Skeletal muscle satellite cell (primary cell): Measurements from ENCODE around the gene KLHL25.

Experiments used
- H3K27me3 ChIP-seq: 2 replicates; pipeline ENCODE4 v1.7.0; 2013; ENCODE audit warnings: low read length; ENCODE audit not compliant: control insufficient read depth, insufficient read depth
- H3K36me3 ChIP-seq: 2 replicates; pipeline ENCODE4 v1.7.0; 2013; ENCODE audit warnings: mild to moderate bottlenecking, control low read depth, low read length; ENCODE audit not compliant: insufficient read depth
- H3K4me1 ChIP-seq: 2 replicates; pipeline ENCODE4 v1.7.0; 2013; ENCODE audit warnings: low read length; ENCODE audit not compliant: control insufficient read depth, insufficient read depth
- H3K4me2 ChIP-seq: 2 replicates; pipeline ENCODE4 v1.7.0; 2013; ENCODE audit warnings: mild to moderate bottlenecking, low read length
- H3K4me3 ChIP-seq: 2 replicates; pipeline ENCODE4 v1.7.0; 2013; ENCODE audit warnings: low read length
- H3K9ac ChIP-seq: 2 replicates; pipeline ENCODE4 v1.7.0; 2013; ENCODE audit warnings: mild to moderate bottlenecking, low read depth, low read length, moderate library complexity
- H3K9me3 ChIP-seq: replicated peaks from 2 replicates; pipeline ENCODE4 v1.7.0; 2013; ENCODE audit warnings: mild to moderate bottlenecking, control low read depth, low read length

KLHL25 gene

DNA sequence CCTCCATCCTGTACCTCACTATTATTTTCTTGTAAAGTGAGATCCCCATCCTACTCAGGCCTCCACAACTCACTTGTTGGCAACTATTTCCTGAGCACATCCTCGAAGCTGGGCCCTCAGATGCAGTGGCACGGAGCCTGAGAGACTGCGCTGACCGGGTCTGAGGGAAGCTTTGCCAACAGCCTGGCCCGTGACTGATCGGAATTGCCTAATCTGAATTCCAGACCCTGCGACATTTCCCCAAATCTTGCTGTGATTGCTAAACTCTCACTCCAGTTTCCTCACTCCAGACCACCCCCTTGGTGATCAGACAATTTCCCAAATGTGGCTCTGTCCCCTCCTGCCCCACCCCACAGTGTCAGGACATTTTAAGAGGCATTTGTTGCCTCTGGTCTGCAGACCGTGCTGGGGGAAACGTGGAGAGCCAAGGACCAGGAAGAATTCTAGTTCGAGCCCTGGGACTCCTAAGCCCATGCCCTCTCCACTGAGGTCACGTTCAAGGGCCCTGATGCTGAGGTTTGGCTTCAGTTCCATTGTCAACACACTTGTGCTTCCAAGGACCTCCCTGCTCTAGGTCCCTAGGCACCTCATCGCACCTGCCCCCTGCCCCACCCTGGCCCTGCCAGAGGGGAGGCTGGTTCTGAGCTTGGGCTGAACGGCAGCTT lies 22.8 kb downstream of the KLHL25 start:
- no peaks in the 10 kb centered on the region for H3K36me3 ChIP-seq
- H3K4me2 ChIP-seq = peak overlapping the region; percentile 18
- no peak overlapping the region for H3K9ac ChIP-seq
- no peak overlapping the region for H3K4me3 ChIP-seq
- H3K4me1 ChIP-seq = peaks cover 27% of the 10 kb centered on the region
- H3K9me3 ChIP-seq = no peaks in the 10 kb centered on the region
- H3K27me3 ChIP-seq = no peaks in the 10 kb centered on the region

DNA sequence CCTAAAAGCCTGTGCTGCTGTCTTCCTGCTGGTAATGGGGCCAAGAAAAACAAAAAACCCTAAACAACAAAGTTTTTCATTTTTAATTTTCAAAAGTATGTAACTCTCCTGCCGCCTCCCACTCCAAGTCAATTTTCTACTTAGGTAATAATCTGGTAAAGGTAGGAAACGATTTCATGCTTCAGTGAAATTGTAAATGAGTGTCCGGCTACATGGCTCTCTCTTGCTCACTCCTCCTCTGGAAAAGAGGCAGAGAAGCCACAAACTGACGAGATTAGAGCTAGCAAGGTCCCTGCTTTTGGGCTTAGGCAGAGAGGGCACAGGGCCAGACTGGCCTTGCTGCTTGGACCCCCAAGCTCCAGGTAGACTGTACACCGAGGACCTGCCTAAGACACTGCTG lies 23.5 kb downstream of the KLHL25 start:
- Histone ChIP-seq H3K4me1 (peaks cover 30% of the 10 kb centered on the region), H3K4me2 (peak overlapping the region; percentile 18), H3K9me3 (no peaks in the 10 kb centered on the region), H3K9ac (no peak overlapping the region), H3K4me3 (no peak overlapping the region), H3K36me3 (no peaks in the 10 kb centered on the region), H3K27me3 (no peaks in the 10 kb centered on the region)

DNA sequence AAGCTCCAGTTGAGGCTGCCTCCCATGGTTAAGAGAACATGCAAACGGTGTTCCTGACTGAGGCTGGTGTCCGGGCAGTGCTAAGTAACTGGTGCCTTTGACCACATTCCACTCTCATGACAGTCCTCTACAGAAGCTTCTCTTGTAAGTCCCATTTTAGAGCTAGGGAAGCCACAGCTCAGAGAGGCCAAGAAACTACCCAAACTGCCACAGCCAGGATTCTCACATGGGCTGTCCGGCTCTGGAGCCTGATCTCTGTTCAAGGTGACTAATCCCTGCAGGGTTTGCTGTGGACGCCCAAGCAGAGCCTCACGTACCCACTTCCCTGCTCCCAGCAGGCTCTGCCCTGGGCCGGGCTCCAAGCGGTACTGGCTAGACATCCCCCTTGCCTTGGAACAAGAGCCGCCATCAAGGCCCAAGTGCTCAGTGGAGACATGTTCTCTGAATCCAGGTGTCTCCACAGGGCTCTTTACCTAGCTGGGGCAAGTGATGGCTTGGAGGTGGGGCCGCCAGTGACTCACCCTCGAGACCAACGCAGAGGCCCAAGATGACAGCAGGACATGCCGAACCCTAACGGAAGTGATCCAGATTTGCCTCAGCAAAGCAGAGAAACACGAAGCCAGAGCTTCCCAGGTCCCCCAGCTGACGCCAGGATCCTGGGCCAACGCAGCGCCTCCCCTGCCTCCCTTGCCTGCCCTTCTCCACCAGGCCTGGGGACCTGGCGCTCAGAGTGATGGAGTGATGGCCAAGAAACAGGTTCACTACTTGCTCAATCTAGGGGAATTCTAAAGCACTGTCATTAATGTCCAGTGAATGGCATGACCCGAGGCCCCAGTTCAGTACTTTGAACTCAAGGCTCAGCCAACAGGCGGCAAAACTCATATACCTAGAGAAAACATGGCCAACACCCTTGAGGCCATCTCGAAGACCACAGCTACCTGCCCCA lies 24.4 kb downstream of the KLHL25 start:
- H3K4me1 ChIP-seq = peaks cover 33% of the 10 kb centered on the region
- no peak overlapping the region for H3K4me2 ChIP-seq

DNA sequence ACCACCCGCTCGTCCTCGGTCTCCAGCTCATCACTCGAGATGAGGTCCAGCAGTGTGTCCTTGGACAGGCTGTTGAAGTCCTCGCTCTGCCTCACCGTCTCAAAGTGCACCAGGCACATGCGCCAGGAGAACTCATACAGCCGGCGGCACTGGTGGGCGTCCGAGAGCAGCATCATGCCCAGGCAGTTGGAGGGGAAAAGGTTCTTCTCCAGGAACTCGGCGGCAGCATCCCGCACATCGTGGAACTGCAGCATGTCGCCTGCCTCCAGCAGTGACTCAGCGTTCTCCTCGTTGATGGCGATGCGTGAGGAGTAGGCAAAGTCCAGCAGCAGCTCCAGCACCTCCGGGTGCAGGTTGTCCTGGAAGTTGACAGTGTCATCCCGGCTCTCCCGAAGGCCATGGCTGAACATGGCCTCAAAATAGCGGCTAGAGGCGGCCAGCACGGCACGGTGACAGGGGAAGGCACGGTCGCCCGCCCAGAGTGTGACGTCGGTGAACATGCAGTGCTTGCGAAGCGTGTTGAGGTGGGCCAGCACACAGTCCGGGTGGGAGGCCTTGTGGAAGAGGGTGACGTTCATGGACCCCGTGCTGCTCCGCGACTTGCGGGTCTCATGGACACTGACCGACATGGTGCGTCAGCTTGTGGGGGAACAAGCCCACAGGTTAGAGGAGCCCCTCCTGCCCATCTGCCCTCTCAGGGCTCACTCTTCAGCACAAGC lies 25.4 kb downstream of the KLHL25 start:
- Histone ChIP-seq H3K36me3 (no peaks in the 10 kb centered on the region), H3K4me3 (no peak overlapping the region), H3K4me1 (peaks cover 39% of the 10 kb centered on the region), H3K9me3 (no peaks in the 10 kb centered on the region), H3K27me3 (no peaks in the 10 kb centered on the region), H3K9ac (no peak overlapping the region), H3K4me2 (no peak overlapping the region)

More for the DNA sequence above, 24.4 kb downstream of the KLHL25 start:
- Histone ChIP-seq H3K27me3 (no peaks in the 10 kb centered on the region), H3K9ac (no peak overlapping the region), H3K36me3 (no peaks in the 10 kb centered on the region), H3K4me3 (no peak overlapping the region), H3K9me3 (no peaks in the 10 kb centered on the region)

DNA sequence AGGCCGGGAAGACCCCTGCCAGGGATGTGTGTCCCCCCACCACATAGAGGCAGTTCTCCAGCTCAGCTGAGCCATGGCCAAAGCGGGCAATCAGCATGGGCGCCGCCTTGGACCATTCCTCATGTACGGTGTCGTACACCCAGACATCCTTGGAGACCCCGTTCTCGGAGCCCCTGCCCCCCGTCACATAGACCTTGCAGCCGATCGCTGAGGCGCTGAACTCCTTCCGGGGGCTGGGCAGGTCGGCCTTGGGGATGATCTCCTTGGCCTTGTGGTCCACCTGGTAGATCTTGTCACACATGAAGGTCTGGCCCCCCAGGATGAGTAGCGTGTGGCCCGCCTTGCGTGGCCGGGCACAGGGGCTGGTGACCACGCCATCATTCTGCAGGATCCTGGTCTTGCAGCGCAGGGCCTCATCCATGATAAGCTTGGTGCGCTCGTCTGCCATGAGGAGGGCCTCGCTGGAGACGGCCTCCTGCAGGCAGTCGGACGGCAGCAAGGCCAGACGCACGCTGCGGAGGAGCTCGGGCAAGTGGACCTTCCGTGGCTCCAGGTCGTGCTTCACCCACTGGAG lies 26.0 kb downstream of the KLHL25 start:
- Histone ChIP-seq H3K4me1 (peaks cover 42% of the 10 kb centered on the region), H3K4me2 (no peak overlapping the region), H3K9ac (no peak overlapping the region), H3K9me3 (no peaks in the 10 kb centered on the region), H3K27me3 (no peaks in the 10 kb centered on the region), H3K36me3 (no peaks in the 10 kb centered on the region), H3K4me3 (no peak overlapping the region)

DNA sequence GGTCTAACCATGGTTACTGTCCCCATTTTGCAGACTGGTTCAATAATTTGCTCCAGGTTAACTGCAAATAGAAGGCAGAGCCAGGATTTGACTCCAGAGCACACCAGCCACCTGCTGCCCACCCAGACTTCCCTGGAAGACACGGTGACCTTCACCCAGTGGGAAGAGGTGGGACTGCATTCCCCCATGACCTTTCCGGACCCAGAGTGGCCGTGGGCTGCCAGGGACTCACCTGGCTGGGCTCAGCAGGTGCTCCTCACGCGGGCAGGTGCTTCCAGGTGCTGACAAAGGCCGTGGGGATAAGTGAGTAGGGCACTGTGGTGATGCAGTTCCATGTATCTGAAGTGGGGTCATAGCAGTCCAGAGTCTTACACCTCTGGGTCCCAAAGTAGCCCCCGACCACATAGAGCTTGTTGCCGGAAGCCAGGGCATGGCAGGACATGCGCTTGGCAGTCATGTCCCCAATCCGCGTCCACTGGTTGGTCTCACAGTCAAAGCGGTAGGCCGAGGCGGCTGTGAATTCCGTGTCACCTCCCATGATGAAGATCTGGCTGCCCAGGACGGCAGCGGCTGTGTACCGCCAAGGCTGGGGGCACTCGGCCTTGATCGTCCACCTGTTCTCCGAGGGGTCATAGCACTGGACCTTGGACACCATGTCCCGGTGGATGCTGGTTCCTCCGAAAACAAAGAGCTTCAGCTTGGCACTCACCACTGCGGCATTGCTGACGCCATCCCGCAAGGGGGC lies 26.8 kb downstream of the KLHL25 start:
- no peaks in the 10 kb centered on the region for H3K27me3 ChIP-seq
- peaks cover 48% of the 10 kb centered on the region for H3K4me1 ChIP-seq
- no peak overlapping the region for H3K9ac ChIP-seq
- no peak overlapping the region for H3K4me3 ChIP-seq
- H3K36me3 ChIP-seq = no peaks in the 10 kb centered on the region
- H3K4me2 ChIP-seq = no peak overlapping the region
- no peaks in the 10 kb centered on the region for H3K9me3 ChIP-seq

DNA sequence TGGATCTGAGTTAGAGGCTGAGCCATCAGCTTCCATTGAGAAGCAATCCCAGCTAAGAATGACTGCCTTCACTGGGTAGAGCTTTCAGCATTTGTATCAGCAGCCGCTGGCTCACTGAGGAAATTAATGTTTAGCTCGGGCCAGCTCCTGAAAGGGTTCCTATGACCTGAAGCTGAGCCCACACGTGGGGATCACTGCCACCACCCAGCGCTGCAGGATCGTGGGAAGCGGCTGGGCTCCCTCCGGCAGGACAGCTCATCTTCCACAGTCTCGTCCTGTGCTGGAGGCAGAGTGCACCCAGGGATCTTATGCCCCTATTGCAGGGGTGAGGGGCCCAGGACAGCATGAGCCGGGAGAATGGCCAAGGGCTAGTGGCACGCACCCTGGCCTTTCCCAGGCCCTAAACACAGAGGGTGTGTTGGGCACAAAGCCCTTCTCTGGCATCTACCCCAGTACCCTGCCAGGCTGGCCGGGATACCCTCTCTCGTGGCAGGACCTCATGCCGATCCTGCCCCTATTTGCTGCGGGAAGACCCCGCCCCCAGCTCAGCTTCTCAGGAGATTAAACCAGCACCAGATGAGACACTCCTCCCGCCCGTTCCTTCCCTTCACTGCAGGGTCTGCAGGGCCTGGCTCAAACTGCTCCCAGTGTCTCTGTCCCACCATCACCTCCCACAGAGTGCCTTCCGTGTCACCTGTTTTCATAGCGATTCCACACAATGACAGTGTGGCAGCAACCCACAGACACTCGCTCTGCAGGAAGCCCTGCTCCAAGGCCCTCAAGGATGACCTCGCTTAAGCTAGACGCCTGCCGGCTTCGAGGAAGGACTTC lies 28.5 kb downstream of the KLHL25 start:
- H3K4me1 ChIP-seq = peaks cover 37% of the 10 kb centered on the region

DNA sequence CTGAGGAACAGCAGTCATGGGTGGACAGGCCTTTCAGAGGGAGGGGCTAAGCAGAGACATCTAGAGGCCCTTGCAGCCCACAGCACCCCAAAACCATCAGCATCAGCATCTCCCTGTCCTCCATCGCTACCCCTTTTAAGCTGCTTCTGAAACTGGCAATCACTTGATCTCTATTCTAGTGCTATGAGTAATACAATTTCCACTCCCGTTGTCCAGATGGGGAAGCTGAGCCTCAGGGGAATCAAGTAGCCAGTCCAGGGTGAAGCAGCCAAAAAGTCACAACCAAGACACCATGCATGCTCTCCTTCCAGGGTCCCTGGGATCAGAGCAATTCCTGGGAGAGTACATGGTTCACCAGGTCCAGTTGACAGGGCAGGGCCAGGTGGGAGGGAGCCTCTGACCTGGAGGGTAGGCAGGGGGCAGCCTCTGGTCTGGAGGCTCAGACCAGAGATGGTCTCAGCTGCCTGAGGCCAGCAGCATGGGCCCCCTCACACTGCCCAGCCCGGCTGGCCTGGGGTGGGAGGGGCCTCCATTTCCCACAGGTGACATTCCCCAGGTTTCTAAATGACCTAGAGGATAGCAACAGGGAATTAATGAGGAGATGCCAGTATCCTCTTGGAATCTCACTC lies 30.0 kb downstream of the KLHL25 start:
- H3K9ac ChIP-seq = no peak overlapping the region
- no peak overlapping the region for H3K4me2 ChIP-seq
- H3K4me1 ChIP-seq = peaks cover 26% of the 10 kb centered on the region
- H3K4me3 ChIP-seq = no peak overlapping the region
- no peaks in the 10 kb centered on the region for H3K36me3 ChIP-seq
- no peaks in the 10 kb centered on the region for H3K27me3 ChIP-seq
- H3K9me3 ChIP-seq = no peaks in the 10 kb centered on the region

More for the DNA sequence above, 28.5 kb downstream of the KLHL25 start:
- no peaks in the 10 kb centered on the region for H3K36me3 ChIP-seq
- no peak overlapping the region for H3K4me3 ChIP-seq
- no peaks in the 10 kb centered on the region for H3K9me3 ChIP-seq
- H3K9ac ChIP-seq = no peak overlapping the region
- no peak overlapping the region for H3K4me2 ChIP-seq
- H3K27me3 ChIP-seq = no peaks in the 10 kb centered on the region

DNA sequence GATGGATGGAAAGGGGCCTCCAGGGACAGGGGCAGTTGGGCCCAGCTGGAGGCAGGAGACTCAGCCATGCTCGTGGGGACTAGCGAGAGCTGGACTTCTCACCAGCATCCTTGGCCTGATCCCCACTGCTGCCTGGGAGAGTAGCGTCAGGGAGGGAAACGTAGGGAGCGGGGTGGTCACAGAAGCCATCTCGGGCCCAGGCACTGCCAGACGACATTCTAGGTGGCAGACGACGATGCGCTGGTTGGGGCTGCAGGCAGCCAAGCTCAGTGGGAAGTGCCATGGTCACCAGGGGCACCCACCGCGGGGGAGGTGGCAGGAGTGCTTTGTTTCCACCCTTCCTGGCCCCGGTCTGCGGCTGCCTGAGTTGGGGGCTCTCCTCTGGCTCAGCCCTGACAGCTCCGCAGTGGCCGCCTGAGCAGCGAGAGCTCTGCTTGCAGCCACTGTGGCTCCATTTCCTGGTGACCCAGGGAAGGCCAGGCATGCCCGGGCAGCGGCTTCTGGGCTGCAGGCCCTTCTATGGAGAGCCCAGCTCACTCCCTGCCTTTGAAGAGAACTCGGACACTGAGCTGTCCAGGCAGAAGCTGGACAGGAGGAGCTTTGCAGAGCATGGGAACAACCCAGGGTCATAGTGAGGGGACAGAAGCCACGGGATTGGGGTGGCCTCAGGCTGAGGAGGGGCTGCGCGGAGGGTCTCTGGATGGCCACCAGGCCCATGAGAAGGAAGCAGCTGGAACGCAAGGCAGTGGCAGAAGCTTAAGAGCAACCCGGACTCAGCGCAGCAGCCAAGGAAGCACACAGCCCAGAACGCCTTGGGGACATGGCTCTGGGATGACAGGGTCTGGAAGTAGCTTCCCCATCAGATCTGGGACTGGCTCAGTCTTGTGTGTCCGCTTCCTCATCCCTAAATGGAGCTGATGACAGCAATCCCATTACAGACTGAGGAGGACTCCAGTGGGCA lies 30.8 kb downstream of the KLHL25 start:
- H3K36me3 ChIP-seq = no peaks in the 10 kb centered on the region
- no peaks in the 10 kb centered on the region for H3K9me3 ChIP-seq
- peaks cover 26% of the 10 kb centered on the region for H3K4me1 ChIP-seq
- no peak overlapping the region for H3K9ac ChIP-seq
- H3K4me3 ChIP-seq = no peak overlapping the region
- no peaks in the 10 kb centered on the region for H3K27me3 ChIP-seq
- H3K4me2 ChIP-seq = no peak overlapping the region
